Measurements from ENCODE around the gene PCYT2. TPM values are rescaled to one million over a fixed set of nuclear protein-coding genes. Genes with fewer than 3 reads are reported as not detected.

PCYT2 gene
- total and polyA plus RNA-seq, 9 of the 15 experiments (the other 6 are each of a cell fraction or from before 2014, with no cell fraction given), result 0.92 to 134 (median 82.5) TPM

- WGBS (ENCODE audit: insufficient coverage, low coverage, missing lambda C conversion rate), result under 1% methylated on average over 65 of the region's 74 CpGs
- Histone ChIP-seq H3K27me3 (ENCODE audit: control insufficient read depth in 2 of 2, insufficient read depth in 2 of 2, low read length in 2 of 2) (no peaks in the 10 kb centered on the region), H3K9me1 (ENCODE audit: control insufficient read depth, insufficient read depth, low read length) (peaks cover 16% of the 10 kb centered on the region), H3K4me3 (peak overlapping the region; percentile 87), H4K20me1 (replicated peaks; ENCODE audit: control insufficient read depth, insufficient read depth, low read length) (peaks cover 37% of the 10 kb centered on the region), H2AFZ (ENCODE audit: low read depth, low read length) (peak overlapping the region; percentile 84), H3K4me2 (ENCODE audit: insufficient read depth, low read length) (peak overlapping the region; percentile 97), H3K79me2 (ENCODE audit: control insufficient read depth, insufficient read depth, low read length) (peaks cover 90% of the 10 kb centered on the region), H3K9ac (ENCODE audit: insufficient read depth in 1 of 2, low read depth in 2 of 2, low read length in 2 of 2) (peak overlapping the region; percentile 99), H3K27ac (ENCODE audit: extremely low read depth, low read depth, low read length) (peak overlapping the region; percentile 96), H3K36me3 (ENCODE audit: control insufficient read depth, insufficient read depth, low read length) (peaks cover 79% of the 10 kb centered on the region), H3K9me3 (replicated peaks; ENCODE audit: control insufficient read depth, insufficient read depth, low read depth, low read length) (no peaks in the 10 kb centered on the region), H3K4me1 (replicated peaks in 1 of 2; ENCODE audit: control insufficient read depth in 2 of 2, insufficient read depth in 2 of 2, low read length in 2 of 2) (peaks cover 31 to 53% of the 10 kb centered on the region in 2 experiments)
- ChIA-PET POLR2A (interaction anchor here (0.6 to 1.2 kb wide), 14 partner anchors 8 to 612 kb away, joined by 3 to 21 read pairs (median 3); no protein-coding TSS in a partner anchor), CTCF (ENCODE audit: low intra/inter-chr PET ratio) (no interaction called here)
- intact Hi-C loops (cut with micrococcal nuclease), result loop anchor here (2.0 to 5.0 kb wide), 2 partner anchors 39 to 162 kb away; partner anchors contain the start of genes CENPX and LRRC45
- in situ Hi-C loops (cut with MboI), result loop anchor here (5.0 kb wide), 1 partner anchor 129 kb away; no protein-coding TSS in a partner anchor
- ATAC-seq (peak; percentile 93), FAIRE-seq (peak; percentile 100), DNase-seq (ENCODE audit: extremely low read depth in 1 of 4, low spot score in 3 of 4) (peak; percentile 89 to 100 (median 98))
- BruUV-seq (replicated peaks), result TSS peak; percentile 66
- TF ChIP-seq THRB (CRISPR knock-in tag; conservative IDR thresholded peaks at IDR 0.05), result peak; percentile 97
- TF ChIP-seq ZNF583 (CRISPR knock-in tag; IDR thresholded peaks at IDR 0.05), result no peak; the same call in none of the 2 replicates
- no peak; the same call in 1 of the 2 replicates for TF ChIP-seq FOXP1 (CRISPR knock-in tag; IDR thresholded peaks at IDR 0.05)
- no peak for TF ChIP-seq YBX1 (IDR thresholded peaks at IDR 0.05)
- TF ChIP-seq GTF2A2 (tag; IDR thresholded peaks at IDR 0.05), result no peak
- no peak for TF ChIP-seq ZNF436 (CRISPR knock-in tag; IDR thresholded peaks at IDR 0.05)
- TF ChIP-seq SMAD1 (IDR thresholded peaks at IDR 0.05; ENCODE audit: low read depth, low read length, partially characterized antibody), result no peak
- TF ChIP-seq ZNF133 (CRISPR knock-in tag; IDR thresholded peaks at IDR 0.05), result peak; percentile 91; the same call in 1 of the 2 replicates
- no peak for TF ChIP-seq HLTF (IDR thresholded peaks at IDR 0.05)
- TF ChIP-seq HOXB6 (CRISPR knock-in tag; IDR thresholded peaks at IDR 0.05; ENCODE audit: borderline replicate concordance), result 0 out of 2 replicates have a peak, but pooled peaks have one; percentile 31
- TF ChIP-seq TEAD1 (CRISPR knock-in tag; IDR thresholded peaks at IDR 0.05), result peak in 1 of 2 experiments; percentile 94; a peak in 3 of 4 replicates
- TF ChIP-seq ZNF174 (CRISPR knock-in tag; IDR thresholded peaks at IDR 0.05), result no peak; the same call in 1 of the 2 replicates
- TF ChIP-seq SFPQ (IDR thresholded peaks at IDR 0.05; ENCODE audit: low read depth, low read length), result no peak
- TF ChIP-seq ZNF23 (CRISPR knock-in tag; IDR thresholded peaks at IDR 0.05), result no peak
- no peak for TF ChIP-seq DNMT1 (IDR thresholded peaks at IDR 0.05)
- peak; percentile 91; the same call in 1 of the 2 replicates for TF ChIP-seq ZNF445 (CRISPR knock-in tag; IDR thresholded peaks at IDR 0.05; ENCODE audit: low read depth)
- peak; percentile 84 for TF ChIP-seq NR2C1 (IDR thresholded peaks at IDR 0.05)
- TF ChIP-seq NR2C1 (tag; IDR thresholded peaks at IDR 0.05), result peak; percentile 88
Observed at GRCh38 chr17:81860756-81861568, 50.2 kb downstream of the PCYT2 start.
